G401 (cell line): ENCODE data around the gene MLLT6. TPM values are rescaled to one million over a fixed set of nuclear protein-coding genes. Genes with fewer than 3 reads are reported as not detected.

Source experiments
- DNase-seq: peaks from one replicate; pipeline ENCODE4 v3.0.0-alpha.2; 2015; ENCODE audit warnings: low spot score
- in situ Hi-C: cut with HindIII; loops from 2 replicates; pipeline ENCODE4 v1.10.0; 2016; ENCODE audit warnings: low sequenced_read_pairs, mixed read lengths
- total RNA-seq: library from RNA; depleted of rRNA; stranded (reverse); fragments of >200 nt; shearing (Covaris generic); gene quantifications from 2 replicates; pipeline ENCODE4 v1.2.3, GENCODE V29; 2014; rRNA removed

Gene MLLT6
- 21.8 and 30.6 TPM in 2 replicates for total RNA-seq

DNA sequence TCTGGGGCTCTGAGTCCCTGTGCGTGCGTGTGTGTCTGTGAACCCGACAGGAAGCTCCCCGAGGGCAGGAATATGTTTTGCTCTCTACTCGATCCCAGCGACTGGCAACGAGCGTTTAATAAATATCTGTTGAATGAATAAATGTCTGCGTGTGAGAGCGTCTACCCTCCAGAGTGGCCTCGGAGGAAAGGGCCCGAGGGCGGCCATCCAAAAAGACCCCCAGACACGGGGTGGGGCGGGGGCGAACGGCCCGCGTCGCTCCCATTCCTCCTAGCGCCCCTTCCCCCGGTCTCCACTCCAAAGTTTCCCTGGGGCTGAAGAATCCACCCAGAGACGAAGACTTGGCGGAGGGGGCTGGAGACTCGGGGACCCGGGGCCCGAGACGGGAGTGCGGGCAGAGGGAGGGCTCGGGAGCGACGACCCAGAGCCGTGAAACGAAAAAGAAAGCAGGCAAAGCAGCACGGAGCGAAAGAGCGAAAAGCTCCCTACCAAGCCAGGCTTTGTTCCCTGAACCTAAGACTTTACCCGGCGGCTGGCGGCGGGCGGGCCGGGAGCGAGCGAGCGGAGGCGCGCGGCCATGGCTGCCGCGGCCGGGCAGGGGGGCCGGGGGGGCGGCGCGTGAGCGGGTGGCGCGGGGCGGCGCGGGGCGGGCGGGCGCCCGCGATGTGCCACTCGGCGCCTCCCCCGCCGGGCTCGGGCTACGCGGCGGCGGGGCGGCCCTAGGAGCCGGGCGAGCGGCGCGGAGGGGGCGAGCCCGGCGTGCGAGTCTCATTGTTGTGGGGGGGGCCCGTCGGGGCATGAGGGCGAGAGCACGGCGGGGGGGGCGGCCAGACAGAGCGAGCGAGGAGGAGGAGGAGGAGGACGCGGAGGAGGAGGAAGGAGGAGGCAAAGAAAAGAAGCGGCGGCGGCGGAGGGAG, at the start of gene MLLT6:
MLLT6 (plus strand) TSS at position 668 of the 917 bp plus-strand sequence. CDS start 360 bp downstream, outside the sequence.
- DNase-seq: peak; percentile 87
- in situ Hi-C loops: no loop called here

DNA sequence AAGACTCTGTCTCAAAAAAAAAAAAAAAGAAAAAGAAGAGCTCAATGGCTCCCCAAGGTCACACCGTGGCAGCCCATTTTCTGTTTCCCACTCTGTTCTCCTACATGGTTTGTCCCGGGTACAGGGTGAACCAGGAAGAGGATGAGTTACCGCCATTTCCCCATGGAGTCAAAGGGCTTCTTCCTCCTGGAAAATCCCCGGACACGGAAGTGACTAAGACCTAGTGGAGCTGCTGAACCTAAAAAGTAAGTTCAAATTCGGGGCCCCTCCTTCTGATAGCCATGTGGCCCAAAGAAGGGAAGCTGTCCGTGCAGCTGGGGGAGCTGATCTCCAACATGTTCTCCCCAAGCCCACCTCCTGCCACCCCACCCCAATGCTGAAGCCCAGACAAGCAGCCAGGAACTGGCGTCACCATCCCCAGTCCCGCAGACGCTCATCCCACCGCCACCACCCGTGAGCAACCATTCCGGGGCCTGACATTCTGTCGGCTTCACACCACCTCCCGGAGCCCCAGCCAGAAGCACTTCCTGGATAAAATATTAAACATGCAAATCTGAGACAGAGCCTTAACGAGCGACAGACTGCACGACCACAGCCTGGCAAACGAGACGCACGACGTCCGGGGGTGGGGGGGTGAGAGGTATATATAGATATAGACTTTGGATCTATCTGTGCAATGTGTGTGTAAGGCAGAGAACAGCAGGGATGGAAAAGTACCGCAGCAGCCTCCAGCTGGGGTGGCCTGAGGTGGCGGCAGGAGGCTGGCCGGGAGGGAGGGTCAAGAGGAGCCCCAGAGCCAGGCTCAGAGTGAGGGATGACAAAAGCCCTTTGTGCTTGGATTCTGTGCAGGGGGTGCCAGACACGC, 47.9 kb upstream of the MLLT6 start:
- in situ Hi-C loops: no loop called here
- no peak for DNase-seq

DNA sequence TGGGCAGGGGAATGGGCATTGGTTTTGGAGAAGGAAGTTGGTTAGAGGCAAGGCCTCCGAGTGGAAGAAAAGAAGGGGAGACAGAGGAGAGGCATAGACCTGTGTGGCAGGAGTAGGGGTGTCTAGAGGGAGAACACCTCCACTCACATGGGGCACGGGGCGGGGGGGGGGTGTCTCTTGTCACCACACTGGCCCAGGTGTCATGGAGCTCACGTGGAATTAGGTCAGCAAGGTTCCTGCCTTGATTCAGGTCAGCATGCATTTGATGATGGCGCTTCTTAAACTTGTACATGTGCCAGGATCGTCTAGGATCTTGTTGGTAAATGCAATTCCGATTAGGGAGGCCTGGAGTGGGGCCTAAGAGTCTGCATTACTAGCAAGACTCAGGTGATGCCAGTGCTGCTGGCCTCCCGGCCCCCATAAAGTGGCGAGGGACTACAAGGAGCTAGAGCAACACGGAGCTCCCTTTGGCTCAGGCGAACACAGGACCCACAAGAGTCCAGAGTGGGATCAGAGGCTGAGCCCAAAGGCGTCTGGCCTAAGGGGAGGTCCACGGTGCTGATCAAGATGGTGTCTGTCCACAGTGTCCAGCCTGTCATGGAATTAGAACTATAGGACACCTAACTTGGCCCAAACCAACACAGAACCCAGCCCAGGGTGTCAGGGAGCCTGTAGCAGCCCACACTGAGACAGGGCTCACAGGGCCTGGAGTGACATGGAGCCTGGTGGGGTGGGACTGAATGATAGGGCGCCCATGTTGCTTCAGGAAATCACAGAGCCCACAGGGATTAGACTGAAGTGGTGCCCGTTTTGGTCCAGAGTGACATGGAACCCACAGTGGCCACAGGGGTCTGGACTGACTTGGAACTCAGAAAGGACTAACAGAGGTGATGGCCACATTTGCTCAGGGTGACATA, 47.0 kb upstream of the MLLT6 start:
- in situ Hi-C loops: no loop called here
- DNase-seq: no peak

DNA sequence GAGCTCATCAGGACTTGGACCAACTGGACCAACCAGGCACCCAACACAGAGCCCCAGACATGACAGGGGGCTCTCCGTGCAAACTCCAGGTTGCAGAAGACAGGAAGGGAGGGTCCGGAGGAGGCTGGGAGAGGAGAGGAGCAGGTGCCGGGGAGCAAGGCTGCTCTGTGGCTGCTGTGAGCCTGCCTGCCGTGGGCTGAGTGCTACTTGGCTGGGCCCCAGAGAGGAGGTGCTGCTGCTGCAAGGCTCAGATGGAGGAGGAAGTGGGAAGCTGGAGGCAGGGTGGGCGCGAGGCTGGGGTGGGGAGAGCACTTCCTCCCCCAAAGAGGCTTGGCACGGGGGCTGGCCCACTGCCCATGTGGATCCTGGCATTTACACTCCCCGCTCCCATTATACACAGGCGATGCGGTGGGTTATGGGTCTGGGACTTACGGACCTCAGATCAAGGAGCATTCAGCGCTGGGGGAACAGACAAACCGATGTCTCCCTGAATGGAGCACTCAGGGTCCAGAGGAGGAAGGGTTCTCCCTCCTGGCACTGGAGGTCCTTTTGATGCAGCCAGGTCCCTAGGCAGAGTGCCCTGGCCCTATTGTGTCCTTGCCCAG, 46.2 kb upstream of the MLLT6 start:
- DNase-seq: peak; percentile 66
- in situ Hi-C loops: no loop called here

DNA sequence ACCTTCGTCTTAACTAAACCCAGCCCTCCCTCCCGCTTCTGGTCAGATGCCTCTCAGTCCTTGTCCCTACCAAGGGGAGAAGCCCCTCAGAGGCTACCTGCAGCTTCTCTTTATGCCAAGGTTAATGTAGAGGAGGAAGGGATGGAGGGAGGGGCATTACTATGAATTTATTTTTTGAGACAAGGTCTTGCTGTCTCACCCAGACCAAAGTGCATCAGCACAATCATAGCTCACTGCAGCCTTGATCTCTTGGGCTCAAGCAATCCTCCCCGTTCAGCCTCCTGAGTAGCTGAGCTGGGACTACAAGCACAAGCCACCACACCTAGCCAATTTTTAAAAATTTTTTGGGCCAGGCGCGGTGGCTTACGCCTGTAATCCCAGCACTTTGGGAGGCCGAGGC, 45.7 kb upstream of the MLLT6 start:
- in situ Hi-C loops: no loop called here
- DNase-seq: no peak

DNA sequence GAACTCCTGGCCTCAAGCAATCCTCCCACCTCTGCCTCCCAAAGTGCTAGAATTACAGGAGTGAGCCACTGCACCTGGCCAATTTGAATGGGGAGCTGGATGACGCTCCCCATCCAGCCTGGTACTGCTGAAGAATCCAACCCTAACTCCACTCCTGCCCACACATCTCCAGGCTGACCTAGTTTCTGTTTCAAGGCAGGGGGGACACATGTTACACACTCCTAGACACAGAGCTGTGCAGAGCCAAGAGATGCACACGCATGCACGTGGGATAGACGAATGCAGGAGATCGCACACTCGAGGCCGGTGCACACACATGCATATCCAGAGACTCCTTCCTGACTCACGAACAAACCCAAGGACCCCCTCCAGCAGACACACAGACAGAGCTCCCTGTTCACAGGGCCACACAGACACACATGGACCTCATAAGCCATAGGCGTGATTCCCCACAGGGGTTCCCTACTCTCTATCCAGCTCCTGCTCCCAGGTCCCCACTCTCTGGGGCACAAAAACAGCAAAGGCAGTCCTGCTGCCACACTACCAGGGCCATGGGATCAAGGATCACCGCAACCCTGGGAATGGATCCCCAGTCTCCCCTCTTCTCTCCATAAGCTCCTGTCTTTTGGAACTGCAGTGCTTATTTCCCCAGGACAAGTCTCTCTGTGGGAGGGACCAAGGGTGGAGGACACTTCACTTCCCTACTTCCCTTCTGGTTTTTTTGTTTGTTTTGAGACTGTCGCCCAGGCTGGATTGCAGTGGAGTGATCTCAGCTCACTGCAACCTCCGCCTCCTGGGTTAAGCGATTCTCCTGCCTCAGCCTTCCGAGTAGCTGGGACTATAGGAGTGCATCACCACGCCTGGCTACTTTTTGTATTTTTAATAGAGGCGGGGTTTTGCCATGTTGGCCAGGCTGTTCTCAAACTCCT, 44.7 kb upstream of the MLLT6 start:
- no peak for DNase-seq
- in situ Hi-C loops: no loop called here

DNA sequence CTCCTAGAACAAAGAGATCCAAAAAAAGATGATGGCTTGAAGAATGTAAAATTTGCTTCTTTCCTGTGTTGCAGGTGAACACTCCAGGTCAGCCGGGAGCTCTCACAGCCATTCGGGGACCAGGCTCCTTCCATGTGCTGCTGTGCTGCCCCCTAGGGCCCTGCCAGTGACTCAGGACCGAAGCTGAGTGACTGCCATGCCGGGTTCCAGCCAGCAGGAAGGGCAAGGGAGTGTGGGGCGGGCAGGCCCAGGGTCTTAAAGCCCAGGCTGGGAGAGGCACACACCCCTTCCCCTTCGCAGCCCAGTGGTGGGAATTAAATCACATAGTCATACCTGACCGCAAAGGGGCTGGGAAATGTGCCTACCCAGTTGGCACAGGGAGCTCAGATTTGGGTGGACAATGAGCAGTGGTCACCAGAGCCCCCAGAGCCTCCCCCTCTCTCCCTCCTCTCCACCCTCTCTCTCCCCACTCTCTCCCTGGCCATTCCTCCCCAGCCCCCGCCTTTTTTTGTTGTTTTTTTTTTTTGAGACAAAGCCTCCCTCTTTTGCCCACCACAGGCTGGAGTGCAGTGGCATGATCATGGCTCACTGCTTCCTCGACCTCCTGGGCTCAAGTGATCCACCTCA, 41.8 kb upstream of the MLLT6 start:
- peak; percentile 90 for DNase-seq
- in situ Hi-C loops: no loop called here

DNA sequence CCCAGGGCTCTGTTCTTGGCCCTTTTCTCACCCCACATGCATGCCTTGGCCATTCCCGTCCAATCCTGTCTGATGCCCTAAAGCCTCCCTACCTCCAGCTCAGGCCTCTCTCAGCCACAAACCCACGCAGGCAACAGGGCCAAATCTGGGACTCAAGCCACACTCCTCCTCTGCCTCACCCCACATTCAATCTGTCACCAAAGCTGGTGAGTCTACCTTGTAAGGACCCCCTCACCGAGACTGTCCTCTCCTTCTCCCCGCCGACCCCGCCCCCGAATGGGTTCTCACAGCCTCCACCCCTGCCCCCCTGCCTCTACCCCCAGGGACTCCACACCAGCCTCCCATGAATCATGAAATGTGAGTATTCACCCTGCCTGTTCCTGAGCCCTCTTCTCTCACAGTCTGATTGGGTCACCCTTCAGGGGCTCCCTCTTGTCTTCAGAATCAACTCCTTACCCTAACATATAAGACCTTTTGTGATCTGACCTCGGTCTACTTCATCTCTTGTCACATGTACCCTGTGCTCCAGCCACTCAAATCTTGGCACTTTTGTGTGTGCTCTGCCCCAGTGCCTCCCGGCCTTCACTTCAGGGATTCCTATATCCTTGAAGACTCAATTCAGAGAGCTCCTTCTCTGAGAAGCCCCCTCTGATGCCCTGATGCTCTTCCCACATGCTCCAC, 41.0 kb upstream of the MLLT6 start:
- DNase-seq: no peak
- in situ Hi-C loops: no loop called here

DNA sequence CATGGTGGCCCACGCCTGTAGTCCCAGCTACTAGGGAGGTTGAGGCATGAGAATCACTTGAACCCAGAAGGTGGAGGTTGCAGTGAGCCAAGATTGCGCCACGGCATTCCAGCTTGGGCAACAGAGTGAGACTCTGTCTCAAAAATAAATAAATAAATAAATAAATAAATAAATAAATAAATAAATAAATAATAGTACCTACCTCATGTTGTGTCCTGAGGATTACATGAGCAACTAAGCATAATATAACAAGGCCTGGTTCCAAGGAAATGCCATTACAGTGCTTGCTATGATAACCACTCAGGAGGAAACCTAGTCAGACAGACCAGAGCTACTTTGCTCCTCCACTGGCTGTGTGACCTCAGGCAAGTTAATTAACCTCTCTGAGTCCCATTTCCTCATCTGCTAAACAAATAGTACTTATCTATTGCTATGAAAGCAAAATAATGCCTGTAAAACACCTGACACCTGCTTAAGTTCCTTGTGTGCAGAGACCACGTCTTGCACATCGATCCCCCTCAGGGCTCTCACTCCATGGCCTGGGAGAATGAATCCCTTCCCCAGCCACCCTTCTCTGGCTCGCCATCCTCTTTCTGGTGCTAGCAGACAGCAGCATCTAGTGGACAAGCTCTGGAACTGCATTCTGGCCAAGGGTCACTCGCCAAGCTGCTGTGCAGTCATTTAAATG, 37.8 kb upstream of the MLLT6 start:
- in situ Hi-C loops: no loop called here

DNA sequence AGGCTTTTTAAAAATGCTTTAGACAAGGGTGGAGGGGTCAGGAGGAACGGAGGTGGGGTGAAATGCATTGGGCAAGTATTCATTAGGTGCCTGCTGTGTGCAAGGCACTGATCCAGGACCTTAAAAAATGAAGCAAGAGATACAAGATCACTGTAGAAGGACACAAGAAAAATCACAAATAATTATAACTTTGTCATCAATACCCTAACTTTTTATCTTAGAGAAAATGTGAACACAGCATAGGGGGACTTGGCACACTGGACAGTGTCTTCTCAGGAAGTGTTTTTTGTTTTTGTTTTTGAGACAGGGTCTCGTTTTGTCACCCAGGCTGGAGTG, 37.3 kb upstream of the MLLT6 start:
- DNase-seq: no peak
- in situ Hi-C loops: no loop called here

More for the DNA sequence above, 37.8 kb upstream of the MLLT6 start:
- DNase-seq: peak; percentile 83

DNA sequence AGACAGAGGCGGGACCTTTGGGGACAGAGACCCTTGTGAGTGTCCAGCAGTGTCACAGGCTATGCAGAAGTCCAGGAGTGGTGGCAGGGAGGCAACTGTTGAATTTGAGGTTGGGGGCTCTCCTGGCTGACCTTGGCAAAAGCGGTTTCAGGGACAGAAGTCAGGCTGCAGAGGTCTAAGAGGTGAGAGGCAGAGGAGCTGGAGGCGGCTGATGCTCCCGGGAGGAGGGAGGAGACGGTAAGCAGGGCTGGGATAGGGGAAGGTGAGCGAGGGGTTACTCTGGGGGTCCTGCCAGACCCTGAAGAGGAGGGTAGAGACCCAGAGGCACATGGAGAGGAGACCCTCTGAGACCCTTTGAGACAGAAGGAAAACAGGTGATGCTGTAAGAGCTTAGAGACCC, 35.6 kb upstream of the MLLT6 start:
- DNase-seq: no peak
- in situ Hi-C loops: no loop called here

DNA sequence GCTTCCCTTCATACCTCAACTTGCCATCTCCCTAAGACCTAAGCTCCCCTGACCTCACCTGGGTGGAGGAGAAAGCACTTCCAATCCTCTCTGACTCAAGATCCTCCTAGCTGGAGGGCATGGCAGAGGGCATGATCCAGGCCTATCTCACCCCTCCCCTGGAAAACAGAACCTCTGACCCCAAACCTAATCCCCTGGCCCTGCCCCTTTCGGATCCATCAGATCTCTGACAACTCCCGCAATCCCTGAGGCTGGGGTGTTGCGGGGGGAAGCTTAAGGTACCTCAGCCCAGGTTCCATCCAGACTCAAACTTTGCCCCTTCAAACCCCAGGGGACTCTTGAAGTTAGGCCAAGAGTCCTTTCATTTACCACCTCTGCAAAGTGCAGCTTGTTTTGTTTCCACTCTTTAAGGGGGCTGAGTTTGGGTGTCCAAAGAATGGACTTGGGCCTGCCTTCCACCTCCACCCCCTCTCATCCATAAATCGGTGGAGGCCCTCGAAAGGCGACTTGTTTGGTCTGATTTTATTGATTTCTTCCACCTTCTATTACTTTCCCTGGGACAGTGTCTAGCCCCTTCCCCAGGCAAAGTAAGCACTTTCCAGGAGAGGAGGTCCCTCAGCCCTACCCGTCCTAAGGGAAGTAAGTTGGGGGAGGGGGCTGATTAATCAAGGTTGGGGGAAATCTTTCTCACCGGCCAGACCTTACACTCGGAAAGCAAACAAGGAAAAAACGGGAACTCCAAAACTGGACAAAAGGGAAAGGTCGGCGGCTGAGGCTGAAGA, 32.9 kb upstream of the MLLT6 start:
- no peak for DNase-seq
- in situ Hi-C loops: no loop called here

DNA sequence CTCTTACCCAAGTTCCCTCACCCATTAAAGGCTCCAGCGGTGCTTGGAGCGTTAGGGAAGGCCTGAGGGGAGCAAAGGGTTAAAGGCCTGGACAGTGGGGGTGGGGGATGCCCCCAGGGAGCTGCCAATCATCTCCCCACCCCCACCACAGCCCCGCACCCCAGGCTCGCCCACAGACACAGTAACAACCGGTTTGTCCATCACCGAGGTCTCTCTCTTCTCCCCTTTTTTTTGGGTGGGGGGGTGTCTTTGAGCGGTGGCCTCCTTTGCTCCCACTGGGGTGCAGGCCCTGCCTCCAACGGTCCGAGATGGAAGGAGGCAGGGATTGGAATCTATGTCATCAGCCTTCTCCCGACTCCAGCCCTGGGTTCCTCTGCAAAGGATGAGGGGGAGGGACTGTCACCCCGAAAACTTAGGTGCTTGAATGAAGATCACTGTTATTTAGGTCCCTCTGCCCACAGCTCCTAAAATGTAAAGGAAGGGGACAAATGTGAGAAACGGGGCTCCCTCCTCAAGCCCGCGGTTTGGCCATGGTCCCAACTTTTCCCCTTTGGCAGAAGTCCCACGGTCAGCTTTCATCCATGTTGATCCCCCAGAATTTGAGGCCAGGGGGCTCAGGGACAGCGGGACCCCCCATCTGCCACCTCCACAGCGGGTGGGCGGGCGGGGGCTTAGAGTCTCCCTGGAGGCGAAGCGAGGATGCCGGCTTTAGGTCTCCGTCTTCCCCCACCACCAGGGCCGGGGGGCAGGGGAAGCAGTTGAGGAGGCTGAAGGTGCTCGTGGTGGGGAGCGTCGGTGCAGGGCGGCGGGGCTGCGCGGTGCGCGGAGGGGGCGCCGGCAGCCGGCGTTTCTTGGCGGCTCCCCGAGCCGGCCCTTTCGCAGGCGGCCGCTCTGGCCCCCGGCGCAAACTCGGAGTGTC, 32.0 kb upstream of the MLLT6 start:
- DNase-seq: no peak
- in situ Hi-C loops: no loop called here

DNA sequence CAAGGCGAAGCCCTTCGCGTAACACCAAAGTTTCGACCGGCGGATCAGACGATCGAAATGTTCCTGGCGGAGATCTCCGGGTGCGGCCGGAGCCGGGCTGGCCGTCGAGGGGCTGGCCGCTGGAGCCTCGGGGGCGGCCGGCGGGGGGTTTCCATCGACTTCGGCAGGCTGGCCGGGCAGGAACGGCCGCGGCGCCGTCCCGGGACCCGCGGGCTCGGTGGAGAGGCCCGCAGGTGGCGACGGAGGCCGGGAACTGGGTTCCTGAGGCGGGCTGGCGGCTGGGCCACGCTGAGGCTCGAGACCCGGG, 31.4 kb upstream of the MLLT6 start:
- no peak for DNase-seq
- in situ Hi-C loops: no loop called here
